Fibroblast of peridontal ligament (primary cell): Measurements from ENCODE around the gene CFLAR.

Experiments used
- DNase-seq: peaks from one replicate; pipeline ENCODE4 v3.0.0-alpha.2; 2010; ENCODE audit errors: extremely low read depth

The CFLAR gene

DNA sequence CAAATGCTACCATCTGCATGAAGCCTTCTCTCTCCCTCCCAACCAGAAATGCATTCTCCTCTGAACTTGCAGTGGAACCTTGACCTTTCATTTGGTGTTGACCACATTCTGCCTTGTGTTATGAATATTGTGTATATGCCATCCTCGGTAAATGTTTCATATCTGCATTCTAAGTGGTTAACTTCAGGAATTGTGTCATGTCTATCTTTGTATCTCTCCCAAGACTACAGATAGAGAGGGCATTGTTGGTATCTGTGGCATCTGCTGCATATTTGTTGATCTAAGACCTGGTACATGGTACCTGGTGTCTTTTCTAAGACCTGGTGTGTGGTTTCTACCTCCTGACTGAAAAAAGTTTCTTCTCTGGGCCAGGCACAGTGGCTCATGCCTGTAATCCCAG, 101.0 kb downstream of the CFLAR start:
- no peak for DNase-seq

DNA sequence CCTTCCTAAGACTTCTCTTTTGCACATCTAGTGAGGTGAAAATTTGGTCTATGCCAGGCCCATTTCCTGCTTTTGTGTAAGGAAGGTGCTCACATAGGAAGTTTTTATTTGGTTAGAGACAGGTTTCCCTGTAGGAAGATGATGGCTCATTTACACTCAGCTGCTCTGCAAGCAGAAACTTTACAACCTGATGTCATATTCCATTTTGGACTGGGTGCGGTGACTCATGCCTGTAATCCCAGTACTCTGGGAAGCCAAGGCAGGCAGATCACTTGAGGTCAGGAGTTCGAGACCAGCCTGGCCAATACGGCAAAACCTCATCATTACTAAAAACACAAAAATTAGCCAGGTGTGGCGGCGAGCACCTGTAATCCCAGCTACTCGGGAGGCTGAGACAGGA, 102.8 kb downstream of the CFLAR start:
- DNase-seq: peak; percentile 31

DNA sequence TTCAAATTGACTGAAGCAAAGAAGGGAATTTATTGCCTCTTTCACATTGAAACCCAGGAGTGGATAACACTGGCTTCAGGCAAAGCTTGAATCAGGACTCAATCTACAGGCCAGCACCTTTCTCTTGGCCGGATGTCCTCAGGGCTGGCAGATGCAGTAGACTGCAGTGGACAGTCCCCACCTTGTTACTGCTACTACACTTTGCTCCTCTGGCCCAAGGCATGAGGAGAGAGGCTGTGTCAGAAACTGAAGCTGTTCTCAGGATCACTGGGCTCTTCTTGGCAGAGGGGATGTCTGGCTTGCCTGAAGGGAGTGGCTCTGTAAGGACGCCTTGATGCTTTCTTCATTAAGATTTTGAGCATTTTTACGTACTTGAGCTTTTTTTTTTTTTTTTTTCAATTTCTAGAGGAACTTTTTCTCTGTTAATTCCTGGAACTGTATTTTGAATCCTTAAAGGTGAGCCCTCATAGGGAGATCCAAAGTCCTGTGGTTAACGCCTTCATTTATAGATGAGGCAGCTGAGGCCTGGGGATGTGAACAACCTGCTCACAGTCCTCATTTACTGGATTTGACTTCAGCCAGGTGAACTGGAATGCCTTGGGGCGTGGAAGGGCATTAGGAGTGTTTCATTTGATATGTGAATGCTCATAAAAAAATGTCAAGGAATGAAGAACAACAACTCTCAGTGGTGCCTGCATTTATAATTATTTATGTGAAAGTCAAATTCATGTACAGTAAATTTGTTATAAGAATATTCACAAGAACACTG, 103.5 kb downstream of the CFLAR start:
- no peak for DNase-seq

DNA sequence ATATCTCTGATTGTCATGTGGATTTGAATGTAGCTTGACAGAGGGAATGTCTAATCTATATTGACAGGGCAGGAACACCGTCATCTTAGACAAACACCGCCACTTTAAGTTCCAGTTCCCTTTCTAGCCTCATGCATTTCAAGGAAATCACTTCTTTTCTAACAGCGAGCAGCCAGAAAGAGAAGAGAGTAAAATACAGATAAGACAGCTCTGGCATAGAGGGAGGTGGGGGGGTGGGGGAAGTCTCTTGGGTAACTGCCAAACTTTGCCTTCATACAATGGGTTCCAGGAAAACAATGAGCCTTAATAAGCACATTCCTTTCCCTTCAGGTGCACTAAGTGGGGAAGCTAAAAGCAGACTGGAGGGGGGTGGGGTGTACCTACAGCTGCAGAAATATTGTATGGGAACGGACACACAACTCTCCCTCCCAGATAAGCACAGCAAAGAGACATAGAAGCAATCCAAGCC, 104.2 kb downstream of the CFLAR start:
- no peak for DNase-seq

DNA sequence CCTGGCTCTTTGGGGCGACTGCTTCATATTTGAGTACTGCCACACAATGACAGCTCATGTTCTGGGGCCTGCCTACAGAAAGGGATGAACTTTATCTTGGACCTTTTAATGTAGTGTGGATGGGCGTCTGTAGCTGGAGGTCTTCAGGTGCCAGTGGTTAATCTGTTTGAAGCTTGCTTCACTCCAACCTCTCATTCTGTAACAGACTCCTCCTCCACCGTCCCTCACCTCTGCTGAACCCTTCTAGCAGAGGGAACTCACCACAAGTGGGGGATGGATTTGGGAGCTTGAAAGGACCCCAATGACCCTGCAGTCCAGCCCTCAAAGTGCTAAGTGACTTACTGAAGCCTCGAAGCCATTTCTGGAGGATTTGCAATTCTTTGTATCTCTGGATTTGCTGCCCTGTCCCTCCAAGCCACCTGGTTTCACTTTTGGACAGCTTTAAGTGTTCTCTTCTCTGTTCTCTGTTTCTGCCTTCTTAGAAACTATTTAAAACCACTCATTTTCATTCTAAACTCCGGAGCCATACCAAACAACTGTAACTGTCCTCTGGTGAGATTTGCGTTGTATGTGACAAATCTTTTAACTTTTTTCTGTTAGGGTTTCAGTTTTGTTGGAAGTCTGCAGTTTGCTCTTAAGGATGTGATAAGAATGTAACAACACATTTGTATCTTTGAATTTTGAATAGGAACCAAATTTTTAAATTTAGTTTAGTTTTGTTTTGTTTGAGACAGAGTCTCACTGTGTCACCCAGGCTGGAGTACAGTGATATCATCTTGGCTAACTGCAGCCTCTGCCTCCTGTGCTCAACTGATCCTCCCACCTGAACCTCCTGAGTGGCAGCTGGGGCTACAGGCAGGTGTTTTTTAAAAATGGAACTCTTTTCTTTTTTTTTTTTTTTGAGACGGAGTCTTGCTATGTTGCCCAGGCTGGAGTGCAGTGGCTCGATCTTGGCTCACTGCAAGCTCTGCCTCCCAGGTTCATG, 107.4 kb downstream of the CFLAR start:
- no peak for DNase-seq
